ENCODE results near the gene COL18A1.

COL18A1 gene

GRCh38 chr21:45504516-45505415 is 99.8 kb downstream of the COL18A1 start:
- DNase-seq (ENCODE audit: low read depth, low spot score) = no peak
- no peak for TF ChIP-seq CTCF (IDR thresholded peaks at IDR 0.05; ENCODE audit: insufficient read depth, low read length, missing control alignments)
- ChIA-PET POLR2A (no interaction called here), CTCF (interaction anchor here (1.1 kb wide), 1 partner anchor 212 kb away, joined by 3 read pairs; no protein-coding TSS in a partner anchor)
- H3K4me3 ChIP-seq (ENCODE audit: low read depth, low read length) = no peak overlapping the region

- DNase-seq (ENCODE audit: low read depth, low spot score) = no peak
- TF ChIP-seq CTCF (IDR thresholded peaks at IDR 0.05; ENCODE audit: insufficient read depth, low read length, missing control alignments) = no peak
- no peak overlapping the region for H3K4me3 ChIP-seq (ENCODE audit: low read depth, low read length)
- ChIA-PET POLR2A (no interaction called here), CTCF (interaction anchor here (1.1 kb wide), 1 partner anchor 213 kb away, joined by 3 read pairs; no protein-coding TSS in a partner anchor)
Measured at GRCh38 chr21:45505416-45506021, 100.6 kb downstream of the COL18A1 start.

DNA sequence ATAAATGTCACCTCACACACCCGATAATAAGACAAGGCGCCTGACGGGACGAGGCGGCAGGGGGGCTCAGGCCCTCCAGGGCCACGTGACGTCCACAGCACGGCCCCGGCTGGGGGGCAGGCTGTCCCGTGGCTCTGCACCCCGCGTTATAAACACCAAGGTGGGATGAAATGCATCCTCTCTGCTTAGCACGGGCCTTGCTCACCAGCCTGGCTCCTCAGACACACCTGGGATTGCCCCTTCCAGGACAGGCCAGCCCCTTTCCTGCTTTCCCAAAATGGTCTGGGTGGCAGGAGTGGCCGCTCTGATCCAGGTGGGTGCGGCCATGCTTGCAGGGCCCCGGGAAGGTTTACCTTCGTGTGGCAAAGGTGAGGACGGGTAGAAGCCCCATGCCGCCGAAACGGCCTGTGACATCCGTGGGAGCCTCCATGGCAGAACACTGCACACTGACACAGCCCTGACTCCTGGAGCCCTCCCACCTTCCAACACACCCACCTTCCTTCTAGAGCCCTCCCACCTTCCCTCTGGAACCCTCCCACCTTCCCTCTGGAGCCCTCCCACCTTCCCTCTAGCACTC is 101.4 kb downstream of the COL18A1 start:
- DNase-seq (ENCODE audit: low read depth, low spot score) = no peak
- ChIA-PET POLR2A (no interaction called here), CTCF (interaction anchor here (1.1 kb wide), 1 partner anchor 214 kb away, joined by 3 read pairs; no protein-coding TSS in a partner anchor)
- TF ChIP-seq CTCF (IDR thresholded peaks at IDR 0.05; ENCODE audit: insufficient read depth, low read length, missing control alignments) = no peak
- H3K4me3 ChIP-seq (ENCODE audit: low read depth, low read length) = no peak overlapping the region

DNA sequence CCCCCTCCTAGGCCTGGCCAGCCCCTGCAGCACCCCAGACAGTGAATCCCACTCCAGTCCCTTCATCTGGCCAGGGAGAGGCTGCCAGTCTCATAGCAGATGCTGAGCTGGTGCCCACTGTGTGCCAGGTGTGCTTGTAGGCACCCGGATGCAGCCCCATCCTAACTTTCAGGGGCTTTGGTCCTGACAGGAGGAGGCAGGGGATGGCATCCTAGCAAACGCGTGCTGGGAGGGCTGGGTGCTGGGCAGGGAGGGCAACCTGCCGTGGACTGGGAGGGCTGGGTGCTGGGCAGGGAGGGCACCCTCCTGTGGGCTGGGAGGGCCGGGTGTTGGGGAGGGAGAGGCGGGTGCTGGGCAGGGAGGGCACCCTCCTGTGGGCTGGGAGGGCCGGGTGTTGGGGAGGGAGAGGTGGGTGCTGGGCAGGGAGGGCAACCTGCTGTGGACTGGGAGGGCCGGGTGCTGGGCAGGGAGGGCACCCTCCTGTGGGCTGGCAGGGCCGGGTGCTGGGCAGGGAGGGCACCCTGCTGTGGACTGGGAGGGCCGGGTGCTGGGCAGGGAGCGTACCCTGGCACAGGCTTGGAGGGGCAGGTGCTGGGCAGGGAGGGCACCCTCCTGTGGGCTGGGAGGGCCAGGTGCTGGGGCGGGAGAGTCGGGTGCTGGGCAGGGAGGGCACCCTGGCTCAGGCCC is 102.0 kb downstream of the COL18A1 start:
- CTCF ChIA-PET = no interaction called here
- no peak overlapping the region for H3K4me3 ChIP-seq (ENCODE audit: low read depth, low read length)
- no peak for DNase-seq (ENCODE audit: low read depth, low spot score)
- TF ChIP-seq CTCF (IDR thresholded peaks at IDR 0.05; ENCODE audit: insufficient read depth, low read length, missing control alignments) = no peak
- POLR2A ChIA-PET = no interaction called here

GRCh38 chr21:45507523-45507875 is 102.5 kb downstream of the COL18A1 start:
- TF ChIP-seq CTCF (IDR thresholded peaks at IDR 0.05; ENCODE audit: insufficient read depth, low read length, missing control alignments) = no peak
- no peak overlapping the region for H3K4me3 ChIP-seq (ENCODE audit: low read depth, low read length)
- CTCF ChIA-PET = no interaction called here
- POLR2A ChIA-PET = no interaction called here
- DNase-seq (ENCODE audit: low read depth, low spot score) = no peak

All from AG04449 (cell line).